PC-9 (cell line): ENCODE results near the gene PBX2. TPM values are rescaled to one million over a fixed set of nuclear protein-coding genes. Genes with fewer than 3 reads are reported as not detected.

Experiments used
- BruUV-seq: library from RNA; stranded (reverse); fragments of 400-500 nt; replicated peaks from 2 replicates; lab custom pipeline; 2021; lab: Mats Ljungman, UMichigan
- CTCF ChIA-PET: fragments of 300-600 bp; sonication (Branson Sonifier 250); formaldehyde crosslinking; loops from one replicate; lab custom pipeline; 2022; ENCODE audit warnings: antibody characterized with exemption; lab: Charles Lee
- POLR2A ChIA-PET: fragments of 300-600 bp; sonication (Branson Sonifier 250); formaldehyde crosslinking; loops from one replicate; lab custom pipeline; 2022; ENCODE audit warnings: antibody characterized with exemption; ENCODE audit not compliant: unreplicated experiment; lab: Charles Lee
- DNase-seq, 2 experiments: peaks; one replicate each; pipeline versions ENCODE4 v3.0.0 to v3.0.0-alpha.2; 2015 to 2022; ENCODE audit warnings: mixed read lengths in 1 of 2
- H2AFZ ChIP-seq: fragments of 200-600 bp; sonication (generic); 2 replicates; pipeline ENCODE4 v1.8.1; 2017; ENCODE audit warnings: antibody characterized with exemption
- H3F3A ChIP-seq: fragments of 200-600 bp; sonication (generic); 2 replicates; pipeline ENCODE4 v1.8.1; 2017; ENCODE audit warnings: antibody characterized with exemption, mild to moderate bottlenecking, low read depth; ENCODE audit not compliant: insufficient read depth
- H3K27ac ChIP-seq: fragments of 200-600 bp; sonication (generic); 2 replicates; pipeline ENCODE4 v1.6.1; 2016; ENCODE audit warnings: mixed run types
- H3K27me3 ChIP-seq: fragments of 200-600 bp; sonication (generic); 2 replicates; pipeline ENCODE4 v1.6.1; 2016; ENCODE audit warnings: low read depth, mixed run types; ENCODE audit not compliant: insufficient read depth
- H3K36me3 ChIP-seq: fragments of 200-600 bp; sonication (generic); 2 replicates; pipeline ENCODE4 v1.6.1; 2016; ENCODE audit warnings: low read depth, mixed run types
- H3K4me1 ChIP-seq: fragments of 200-600 bp; sonication (generic); replicated peaks from 2 replicates; pipeline ENCODE4 v1.6.1; 2016; ENCODE audit warnings: mixed run types; ENCODE audit not compliant: insufficient read depth
- H3K4me2 ChIP-seq: fragments of 200-600 bp; sonication (generic); 2 replicates; pipeline ENCODE4 v1.6.1; 2017; ENCODE audit warnings: mixed run types
- H3K4me3 ChIP-seq: fragments of 200-600 bp; sonication (generic); 2 replicates; pipeline ENCODE4 v1.6.1; 2016; ENCODE audit warnings: mixed run types
- H3K79me2 ChIP-seq: fragments of 200-600 bp; sonication (generic); 2 replicates; pipeline ENCODE4 v1.6.1; 2017; ENCODE audit warnings: low read depth, mixed run types
- H3K9me2 ChIP-seq: fragments of 200-600 bp; sonication (generic); 2 replicates; pipeline ENCODE4 v1.8.1; 2017; ENCODE audit warnings: mild to moderate bottlenecking; ENCODE audit not compliant: insufficient read depth
- H3K9me3 ChIP-seq: fragments of 200-600 bp; sonication (generic); 2 replicates; pipeline ENCODE4 v1.8.1; 2016; ENCODE audit warnings: low read depth; ENCODE audit not compliant: insufficient read depth
- H4K20me1 ChIP-seq: fragments of 200-600 bp; sonication (generic); 2 replicates; pipeline ENCODE4 v1.8.1; 2017; ENCODE audit not compliant: insufficient read depth
- CTCF ChIP-seq: fragments of 200-600 bp; sonication (generic); conservative IDR thresholded peaks from 2 replicates; pipeline ENCODE4 v1.6.1; 2017; ENCODE audit warnings: mixed run types, antibody characterized with exemption, mild to moderate bottlenecking, moderate library complexity
- EZH2 ChIP-seq: fragments of 200-600 bp; sonication (generic); IDR thresholded peaks from 2 replicates; pipeline ENCODE4 v1.8.0; 2017; ENCODE audit warnings: antibody characterized with exemption, low read depth
- intact Hi-C: fragments of 100-400 bp; cut with micrococcal nuclease; formaldehyde crosslinking; loops from one replicate; pipeline ENCODE4 v1.10.0; 2022; ENCODE audit not compliant: unreplicated experiment
- total RNA-seq: library from RNA; stranded (reverse); gene quantifications from 2 replicates; pipeline ENCODE4 v1.2.3, GENCODE V29; 2021

The PBX2 gene
- total RNA-seq, 1 experiment from 2014 or later: 89.3 TPM

GRCh38 chr6:32154514-32155161 lies 35.4 kb downstream of the PBX2 start:
- Histone ChIP-seq H3K79me2 (peaks cover 35% of the 10 kb centered on the region), H3K9me3 (no peaks in the 10 kb centered on the region), H3K36me3 (peaks cover 23% of the 10 kb centered on the region), H3K4me1 (peaks cover 18% of the 10 kb centered on the region), H3K27ac (peak overlapping the region; percentile 96), H2AFZ (peak overlapping the region; percentile 82; the same call in 1 of the 2 replicates), H3K4me2 (peak overlapping the region; percentile 98), H3K4me3 (peak overlapping the region; percentile 77), H4K20me1 (0 out of 2 replicates have a peak, but pooled peaks cover 2% of the 10 kb centered on the region), H3K9me2 (no peaks in the 10 kb centered on the region), H3K27me3 (no peaks in the 10 kb centered on the region), H3F3A (peaks cover 16% of the 10 kb centered on the region; the same call in 1 of the 2 replicates)
- BruUV-seq: no TSS peak
- intact Hi-C loops: loop anchor here (1.0 to 2.0 kb wide), 4 partner anchors 22 to 41 kb away; partner anchors contain the start of genes AGPAT1 and FKBPL
- TF ChIP-seq CTCF: peak; percentile 70
- no peak for TF ChIP-seq EZH2
- CTCF ChIA-PET: no interaction called here
- POLR2A ChIA-PET: interaction anchor here (0.6 to 0.7 kb wide), 3 partner anchors 8 to 195 kb away, joined by 4 to 6 read pairs (median 4); partner anchors contain the start of gene ATF6B
- DNase-seq: peak; percentile 72 to 74

GRCh38 chr6:32153564-32154513 lies 36.2 kb downstream of the PBX2 start, which contains the start of gene PPT2:
TSS of gene PPT2 (plus strand) at chr6:32154141. CDS start at chr6:32154595, 454 bp downstream.
- Histone ChIP-seq H3F3A (peaks cover 16% of the 10 kb centered on the region; the same call in 1 of the 2 replicates), H3K9me2 (no peaks in the 10 kb centered on the region), H3K79me2 (peaks cover 35% of the 10 kb centered on the region), H3K4me3 (peak within 1 kb of the TSS; percentile 77), H4K20me1 (0 out of 2 replicates have a peak, but pooled peaks cover 2% of the 10 kb centered on the region), H3K4me1 (peaks cover 18% of the 10 kb centered on the region), H3K36me3 (peaks cover 23% of the 10 kb centered on the region), H3K9me3 (no peaks in the 10 kb centered on the region), H3K27me3 (no peaks in the 10 kb centered on the region), H2AFZ (peak within 1 kb of the TSS; percentile 82), H3K27ac (peak within 1 kb of the TSS; percentile 96), H3K4me2 (peak within 1 kb of the TSS; percentile 98)
- POLR2A ChIA-PET: interaction anchor here (0.5 to 1.3 kb wide), 5 partner anchors 8 to 26 kb away, joined by 3 to 17 read pairs (median 6); partner anchors contain the start of genes ATF6B and FKBPL
- peak; percentile 70 to 77 for DNase-seq
- intact Hi-C loops: loop anchor here (1.0 to 2.0 kb wide), 4 partner anchors 23 to 41 kb away; partner anchors contain the start of genes AGPAT1 and FKBPL
- TF ChIP-seq CTCF: peak; percentile 45; the same call in 1 of the 2 replicates
- no peak for TF ChIP-seq EZH2
- TSS peak; percentile 63 for BruUV-seq
- CTCF ChIA-PET: interaction anchor here (0.7 to 0.9 kb wide), 2 partner anchors 35 kb away, joined by 9 to 10 read pairs; no protein-coding TSS in a partner anchor
